Tibial nerve (tissue), 4 donors: ENCODE measurements around the gene HRH2.
A peak's percentile ranks its signal among the peaks of the same experiment; 100 is the strongest.

Source experiments
- EP300 ChIP-seq, 2 donors: sonication (generic); formaldehyde crosslinking; IDR thresholded peaks; one replicate each; pipeline ENCODE4 v1.6.1; 2017; ENCODE audit warnings: antibody characterized with exemption in 2 of 2, mild to moderate bottlenecking in 1 of 2
- POLR2A ChIP-seq, 2 donors: fragments of 450-650 bp; IDR thresholded peaks; one replicate each; pipeline ENCODE4 v1.6.1; 2017; ENCODE audit warnings: antibody characterized with exemption in 2 of 2, mild to moderate bottlenecking in 2 of 2, moderate library complexity in 2 of 2
- TF ChIP-seq, protein P1 (sequence below), 5 experiments: fragments of 200-600 bp in 3 of 5; fragments of 450-650 bp in 2 of 5; sonication (generic) in 3 of 5; IDR thresholded peaks; one replicate each; pipeline ENCODE4 v1.5.1; 2016 to 2019; ENCODE audit warnings: antibody characterized with exemption in 5 of 5, mild to moderate bottlenecking in 3 of 5, moderate library complexity in 2 of 5

- TF ChIP-seq POLR2A (IDR thresholded peaks at IDR 0.05): no peak
- TF ChIP-seq, protein P1, sequence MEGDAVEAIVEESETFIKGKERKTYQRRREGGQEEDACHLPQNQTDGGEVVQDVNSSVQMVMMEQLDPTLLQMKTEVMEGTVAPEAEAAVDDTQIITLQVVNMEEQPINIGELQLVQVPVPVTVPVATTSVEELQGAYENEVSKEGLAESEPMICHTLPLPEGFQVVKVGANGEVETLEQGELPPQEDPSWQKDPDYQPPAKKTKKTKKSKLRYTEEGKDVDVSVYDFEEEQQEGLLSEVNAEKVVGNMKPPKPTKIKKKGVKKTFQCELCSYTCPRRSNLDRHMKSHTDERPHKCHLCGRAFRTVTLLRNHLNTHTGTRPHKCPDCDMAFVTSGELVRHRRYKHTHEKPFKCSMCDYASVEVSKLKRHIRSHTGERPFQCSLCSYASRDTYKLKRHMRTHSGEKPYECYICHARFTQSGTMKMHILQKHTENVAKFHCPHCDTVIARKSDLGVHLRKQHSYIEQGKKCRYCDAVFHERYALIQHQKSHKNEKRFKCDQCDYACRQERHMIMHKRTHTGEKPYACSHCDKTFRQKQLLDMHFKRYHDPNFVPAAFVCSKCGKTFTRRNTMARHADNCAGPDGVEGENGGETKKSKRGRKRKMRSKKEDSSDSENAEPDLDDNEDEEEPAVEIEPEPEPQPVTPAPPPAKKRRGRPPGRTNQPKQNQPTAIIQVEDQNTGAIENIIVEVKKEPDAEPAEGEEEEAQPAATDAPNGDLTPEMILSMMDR (IDR thresholded peaks at IDR 0.05): no peak
- peak in 1 of 2 donors; percentile 30 for TF ChIP-seq EP300 (IDR thresholded peaks at IDR 0.05)
Measured at GRCh38 chr5:175614223-175614815, 43.6 kb upstream of the HRH2 start.
